ENCODE data around the gene ANKRD9. TPM values are rescaled to one million over a fixed set of nuclear protein-coding genes. Genes with fewer than 3 reads are reported as not detected.
"Not testable (repeated sequence)": the region's sequence is repeated elsewhere in the genome, so short reads cannot be mapped to it uniquely, and the experiment has no call there.

The ANKRD9 gene
- total RNA-seq, 1 donor from 2014 or later, result 18.0 TPM

DNA sequence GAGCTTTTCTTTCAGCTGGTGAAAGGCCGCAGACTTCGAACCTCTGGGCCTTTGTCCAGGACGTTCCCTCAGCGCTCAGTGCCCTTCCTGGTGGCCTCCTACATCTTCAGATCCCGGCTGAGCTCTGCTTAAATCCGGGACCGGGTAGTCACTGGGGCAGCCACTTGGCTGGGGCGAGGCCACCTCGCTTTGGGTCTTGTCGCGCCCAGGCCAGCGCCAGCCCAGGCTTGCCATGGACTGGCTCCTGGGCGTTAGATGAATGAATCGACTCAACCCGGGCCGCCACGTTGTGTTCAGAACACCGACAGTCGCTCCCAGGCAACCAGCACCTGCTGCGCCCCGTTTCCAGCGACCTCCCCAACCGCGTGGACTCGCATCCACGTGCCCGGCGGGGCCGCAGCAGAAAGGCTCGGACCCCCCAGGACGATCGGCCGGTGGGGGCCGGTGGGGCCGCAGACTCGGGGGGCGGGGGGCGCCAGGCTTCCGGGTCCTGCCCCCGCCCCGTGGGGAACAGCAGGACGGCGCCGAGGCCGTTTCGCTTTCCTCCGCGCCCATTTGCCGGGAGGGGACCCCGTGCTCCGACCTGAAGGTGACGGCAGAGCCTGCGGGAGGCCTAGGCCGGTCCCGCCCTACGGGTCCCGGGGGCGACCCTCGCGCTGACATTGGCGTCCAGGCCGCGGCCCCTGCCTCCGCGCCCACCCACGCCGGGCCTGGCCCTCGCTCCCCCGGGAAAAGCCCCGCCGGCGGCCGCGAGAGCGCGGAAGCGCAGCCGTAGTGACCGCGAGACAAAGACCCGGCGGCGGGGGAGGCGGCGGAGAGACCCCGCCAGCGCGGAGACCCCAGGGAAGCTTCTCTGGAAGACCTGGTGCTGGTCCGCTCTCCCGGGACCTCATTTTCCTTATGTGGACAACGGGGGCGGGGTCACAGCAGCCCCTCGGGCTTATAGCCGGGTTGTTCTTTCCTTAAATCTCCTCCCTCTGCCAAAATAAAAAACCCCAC is 45.5 kb upstream of the ANKRD9 start:
- H3K27me3 Mint-ChIP-seq (ENCODE audit: low read depth), result peaks cover 2% of the 10 kb centered on the region
- H3K27ac Mint-ChIP-seq (ENCODE audit: unreplicated experiment), result no peak overlapping the region
- TF ChIP-seq, protein P1, sequence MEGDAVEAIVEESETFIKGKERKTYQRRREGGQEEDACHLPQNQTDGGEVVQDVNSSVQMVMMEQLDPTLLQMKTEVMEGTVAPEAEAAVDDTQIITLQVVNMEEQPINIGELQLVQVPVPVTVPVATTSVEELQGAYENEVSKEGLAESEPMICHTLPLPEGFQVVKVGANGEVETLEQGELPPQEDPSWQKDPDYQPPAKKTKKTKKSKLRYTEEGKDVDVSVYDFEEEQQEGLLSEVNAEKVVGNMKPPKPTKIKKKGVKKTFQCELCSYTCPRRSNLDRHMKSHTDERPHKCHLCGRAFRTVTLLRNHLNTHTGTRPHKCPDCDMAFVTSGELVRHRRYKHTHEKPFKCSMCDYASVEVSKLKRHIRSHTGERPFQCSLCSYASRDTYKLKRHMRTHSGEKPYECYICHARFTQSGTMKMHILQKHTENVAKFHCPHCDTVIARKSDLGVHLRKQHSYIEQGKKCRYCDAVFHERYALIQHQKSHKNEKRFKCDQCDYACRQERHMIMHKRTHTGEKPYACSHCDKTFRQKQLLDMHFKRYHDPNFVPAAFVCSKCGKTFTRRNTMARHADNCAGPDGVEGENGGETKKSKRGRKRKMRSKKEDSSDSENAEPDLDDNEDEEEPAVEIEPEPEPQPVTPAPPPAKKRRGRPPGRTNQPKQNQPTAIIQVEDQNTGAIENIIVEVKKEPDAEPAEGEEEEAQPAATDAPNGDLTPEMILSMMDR (IDR thresholded peaks at IDR 0.05), result no peak

DNA sequence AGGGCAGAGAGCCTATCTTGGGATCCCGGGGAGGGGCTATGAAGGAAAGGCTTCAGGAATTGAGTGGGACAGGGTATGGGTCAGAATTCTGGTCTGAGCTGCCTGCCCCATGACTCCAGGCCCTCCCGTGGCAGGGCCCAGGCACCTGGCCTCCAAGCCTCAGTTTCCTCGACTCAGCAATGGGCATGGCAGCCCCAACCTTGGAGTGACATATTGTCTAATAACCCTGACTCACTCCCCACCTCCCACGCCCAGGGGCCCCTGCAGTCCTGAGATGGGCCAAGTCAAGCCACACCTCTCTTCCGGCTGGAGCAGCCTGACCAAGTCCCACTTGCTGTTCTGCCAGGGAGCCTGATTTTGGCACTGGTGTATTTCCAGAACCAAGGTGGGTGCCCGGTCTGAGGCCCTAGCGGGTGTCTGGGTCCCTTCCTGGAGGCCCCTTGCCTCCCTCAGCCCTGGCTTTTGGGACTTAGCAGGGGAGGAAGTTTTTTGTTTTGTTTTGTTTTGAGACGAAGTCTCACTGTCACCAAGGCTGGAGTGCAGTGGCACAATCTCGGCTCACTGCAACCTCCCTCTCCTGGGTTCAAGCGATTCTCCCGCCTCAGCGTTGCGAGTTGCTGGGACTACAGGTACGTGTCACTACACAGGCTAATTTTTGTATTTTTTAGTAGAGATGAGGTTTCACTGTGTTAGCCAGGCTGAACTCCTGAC is 42.6 kb upstream of the ANKRD9 start:
- Mint-ChIP-seq H3K4me1 (ENCODE audit: low read depth) (no peaks in the 10 kb centered on the region), H3K36me3 (ENCODE audit: low read depth) (no peaks in the 10 kb centered on the region), H3K27ac (ENCODE audit: unreplicated experiment) (no peak overlapping the region), H3K4me3 (ENCODE audit: unreplicated experiment) (no peak overlapping the region), H3K27me3 (ENCODE audit: low read depth) (peaks cover 3% of the 10 kb centered on the region), H3K9me3 (ENCODE audit: low read depth) (no peaks in the 10 kb centered on the region)
- TF ChIP-seq, protein P1 (IDR thresholded peaks at IDR 0.05), result no peak
- DNase-seq (ENCODE audit: low spot score), result no peak

More for the DNA sequence above, 45.5 kb upstream of the ANKRD9 start:
- no peak for DNase-seq (ENCODE audit: low spot score)
- Mint-ChIP-seq H3K4me1 (ENCODE audit: low read depth) (no peaks in the 10 kb centered on the region), H3K36me3 (ENCODE audit: low read depth) (no peaks in the 10 kb centered on the region), H3K9me3 (ENCODE audit: low read depth) (no peaks in the 10 kb centered on the region), H3K4me3 (ENCODE audit: unreplicated experiment) (peak overlapping the region; percentile 62)

DNA sequence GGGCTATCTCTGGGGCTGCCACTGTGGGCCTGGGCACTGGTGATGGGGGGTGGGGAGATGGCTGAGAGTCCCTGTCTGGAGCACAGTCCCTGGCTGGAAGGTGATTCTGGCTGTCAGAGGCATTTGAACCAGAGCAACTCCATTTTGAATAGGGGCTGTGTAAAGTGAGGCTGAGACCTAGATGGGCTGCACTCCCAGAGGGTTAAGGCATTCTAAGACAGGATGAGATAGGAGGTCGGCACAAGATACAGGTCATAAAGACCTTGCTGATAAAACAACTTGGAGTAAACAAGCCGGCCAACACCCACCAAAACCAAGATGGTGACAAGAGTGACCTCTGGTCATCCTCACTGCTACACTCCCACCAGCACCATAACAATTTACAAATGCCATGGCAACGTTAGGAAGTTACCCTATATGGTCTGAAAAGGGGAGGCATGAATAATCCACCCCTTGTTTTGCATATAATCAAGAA is 41.4 kb upstream of the ANKRD9 start:
- not testable (repeated sequence) for H3K4me3 Mint-ChIP-seq (ENCODE audit: unreplicated experiment); DNase-seq (ENCODE audit: low spot score); H3K27ac Mint-ChIP-seq (ENCODE audit: unreplicated experiment); H3K9me3 Mint-ChIP-seq (ENCODE audit: low read depth); H3K4me1 Mint-ChIP-seq (ENCODE audit: low read depth); H3K36me3 Mint-ChIP-seq (ENCODE audit: low read depth); H3K27me3 Mint-ChIP-seq (ENCODE audit: low read depth)

DNA sequence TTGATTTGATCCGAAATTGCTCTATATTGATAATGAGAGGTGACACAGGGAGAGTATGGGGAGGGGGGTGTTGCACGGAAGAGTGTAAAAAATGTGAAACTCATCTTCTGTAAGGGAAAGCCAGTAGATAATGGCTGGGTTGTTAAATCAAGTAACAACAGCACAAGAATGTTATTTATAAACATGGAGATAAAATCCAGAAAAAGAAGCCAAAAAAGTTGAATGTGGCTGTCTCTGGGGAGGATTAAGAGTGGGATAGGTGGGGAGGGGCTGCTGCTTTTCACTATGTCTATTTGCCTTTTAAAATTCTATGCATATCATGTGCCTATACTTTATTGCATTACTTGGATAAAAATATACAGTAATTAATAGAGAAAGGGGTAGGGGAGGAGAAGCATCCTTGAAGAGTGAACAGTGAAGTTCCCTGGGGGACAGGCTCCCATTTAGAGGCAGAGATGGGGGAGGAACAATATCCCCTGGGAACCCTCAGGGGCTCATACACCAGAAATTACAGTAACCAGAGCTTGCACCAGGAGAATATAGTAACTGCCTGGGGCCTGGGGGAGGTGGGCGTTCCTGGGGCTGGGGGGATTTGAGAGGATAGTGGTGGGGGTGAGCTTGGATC is 39.2 kb upstream of the ANKRD9 start:
- no peak overlapping the region for H3K4me3 Mint-ChIP-seq (ENCODE audit: unreplicated experiment)
- no peak for DNase-seq (ENCODE audit: low spot score)
- no peaks in the 10 kb centered on the region for H3K9me3 Mint-ChIP-seq (ENCODE audit: low read depth)
- no peaks in the 10 kb centered on the region for H3K36me3 Mint-ChIP-seq (ENCODE audit: low read depth)
- peaks cover 14% of the 10 kb centered on the region for H3K27me3 Mint-ChIP-seq (ENCODE audit: low read depth)
- H3K27ac Mint-ChIP-seq (ENCODE audit: unreplicated experiment), result no peak overlapping the region
- peaks cover 14% of the 10 kb centered on the region for H3K4me1 Mint-ChIP-seq (ENCODE audit: low read depth)
- TF ChIP-seq, protein P1 (IDR thresholded peaks at IDR 0.05), result no peak

DNA sequence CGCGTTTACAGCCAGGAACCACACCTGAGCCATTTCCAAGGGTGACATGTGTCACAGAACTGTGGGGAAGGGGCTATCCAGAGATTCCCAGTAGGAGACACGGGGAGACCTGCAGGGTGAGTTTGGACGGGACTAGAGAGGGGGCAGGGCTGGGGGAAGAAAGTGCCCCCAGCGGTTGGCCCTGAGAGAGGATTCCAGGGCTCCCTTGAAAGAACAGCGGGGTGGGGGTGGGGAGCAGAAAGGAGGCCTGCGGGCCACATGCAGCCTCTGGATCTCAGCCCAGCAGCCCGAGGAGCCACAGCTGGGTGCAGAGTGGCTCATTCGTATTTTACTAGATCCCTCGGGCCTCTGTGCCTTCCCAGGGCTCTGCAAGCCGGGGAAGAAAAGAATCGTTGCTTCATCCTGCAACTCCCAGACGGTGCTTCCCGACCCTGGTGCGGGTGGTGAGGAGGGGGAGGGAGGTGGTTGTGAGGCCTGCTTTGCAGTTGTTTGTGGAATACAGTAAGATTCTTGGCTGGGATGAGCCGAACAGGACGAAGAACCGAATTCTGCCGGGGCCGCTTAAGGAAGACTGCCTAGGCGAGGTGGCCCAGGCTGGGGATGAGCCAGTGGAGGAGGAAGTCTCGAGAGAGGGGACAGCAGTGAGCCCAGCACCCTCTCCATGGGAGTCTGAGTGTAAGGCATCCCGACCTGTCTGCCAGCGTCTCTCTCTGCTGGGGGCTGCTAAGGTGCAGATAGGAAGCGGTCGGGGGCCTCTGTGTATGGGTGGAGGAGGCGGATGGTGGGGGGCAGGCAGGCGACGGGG is 36.1 kb upstream of the ANKRD9 start:
- Mint-ChIP-seq H3K36me3 (ENCODE audit: low read depth) (no peaks in the 10 kb centered on the region), H3K4me3 (ENCODE audit: unreplicated experiment) (no peak overlapping the region), H3K27ac (ENCODE audit: unreplicated experiment) (peak overlapping the region; percentile 24), H3K27me3 (ENCODE audit: low read depth) (peaks cover 14% of the 10 kb centered on the region), H3K4me1 (ENCODE audit: low read depth) (peaks cover 14% of the 10 kb centered on the region), H3K9me3 (ENCODE audit: low read depth) (no peaks in the 10 kb centered on the region)
- no peak for DNase-seq (ENCODE audit: low spot score)
- TF ChIP-seq, protein P1 (IDR thresholded peaks at IDR 0.05), result no peak
